ENCODE data around the gene GBP3.

DNA sequence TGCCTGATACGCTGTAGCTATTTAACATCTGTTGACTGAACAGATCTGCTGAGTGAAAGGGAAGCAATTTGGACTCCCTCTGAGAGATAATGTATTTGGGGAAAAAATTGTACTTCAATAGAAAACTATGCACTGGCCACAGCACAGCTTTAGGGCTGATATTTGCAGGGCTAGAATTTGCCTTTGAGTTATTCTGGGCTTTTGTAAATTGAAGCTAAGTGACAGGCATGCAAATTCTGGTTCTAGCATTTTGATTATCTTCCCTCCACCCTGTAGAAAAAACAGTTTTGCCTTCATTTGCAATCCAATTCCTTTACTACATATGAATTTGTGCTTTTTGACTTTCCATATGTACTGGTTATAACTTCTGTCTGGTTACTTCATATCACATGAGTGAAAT, 38.1 kb downstream of the GBP3 start:
- TF ChIP-seq, protein P1, sequence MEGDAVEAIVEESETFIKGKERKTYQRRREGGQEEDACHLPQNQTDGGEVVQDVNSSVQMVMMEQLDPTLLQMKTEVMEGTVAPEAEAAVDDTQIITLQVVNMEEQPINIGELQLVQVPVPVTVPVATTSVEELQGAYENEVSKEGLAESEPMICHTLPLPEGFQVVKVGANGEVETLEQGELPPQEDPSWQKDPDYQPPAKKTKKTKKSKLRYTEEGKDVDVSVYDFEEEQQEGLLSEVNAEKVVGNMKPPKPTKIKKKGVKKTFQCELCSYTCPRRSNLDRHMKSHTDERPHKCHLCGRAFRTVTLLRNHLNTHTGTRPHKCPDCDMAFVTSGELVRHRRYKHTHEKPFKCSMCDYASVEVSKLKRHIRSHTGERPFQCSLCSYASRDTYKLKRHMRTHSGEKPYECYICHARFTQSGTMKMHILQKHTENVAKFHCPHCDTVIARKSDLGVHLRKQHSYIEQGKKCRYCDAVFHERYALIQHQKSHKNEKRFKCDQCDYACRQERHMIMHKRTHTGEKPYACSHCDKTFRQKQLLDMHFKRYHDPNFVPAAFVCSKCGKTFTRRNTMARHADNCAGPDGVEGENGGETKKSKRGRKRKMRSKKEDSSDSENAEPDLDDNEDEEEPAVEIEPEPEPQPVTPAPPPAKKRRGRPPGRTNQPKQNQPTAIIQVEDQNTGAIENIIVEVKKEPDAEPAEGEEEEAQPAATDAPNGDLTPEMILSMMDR (IDR thresholded peaks at IDR 0.05), result no peak
- TF ChIP-seq POLR2A (IDR thresholded peaks at IDR 0.05), result no peak
